Cardiac muscle cell (in vitro differentiated cells and primary cell): ENCODE data around the gene PLD6. TPM values are rescaled to one million over a fixed set of nuclear protein-coding genes. Genes with fewer than 3 reads are reported as not detected.

Experiments used
- DNase-seq, 2 donors: peaks; one replicate each; pipeline versions ENCODE4 v3.0.0 to v3.0.0-alpha.2; 2010 to 2017; ENCODE audit warnings: low read depth in 1 of 2, low spot score in 1 of 2
- H3K27ac ChIP-seq: fragments of 200-600 bp; sonication (generic); 2 replicates; pipeline ENCODE4 v1.5.1; 2016
- H3K27me3 ChIP-seq: fragments of 200-600 bp; sonication (generic); 2 replicates; pipeline ENCODE4 v1.6.0; 2016; ENCODE audit warnings: control low read depth
- H3K36me3 ChIP-seq: fragments of 200-600 bp; sonication (generic); 2 replicates; pipeline ENCODE4 v1.5.1; 2016; ENCODE audit warnings: control low read depth
- H3K4me1 ChIP-seq: fragments of 200-600 bp; sonication (generic); 2 replicates; pipeline ENCODE4 v1.8.1; 2017; ENCODE audit warnings: low read depth, mild to moderate bottlenecking, mixed run types
- H3K4me3 ChIP-seq: fragments of 200-600 bp; sonication (generic); 2 replicates; pipeline ENCODE4 v1.5.1; 2016; ENCODE audit warnings: mild to moderate bottlenecking
- H3K9me3 ChIP-seq: fragments of 200-600 bp; sonication (generic); 2 replicates; pipeline ENCODE4 v1.5.1; 2017; ENCODE audit warnings: low read depth, mild to moderate bottlenecking, control low read depth
- CTCF ChIP-seq: IDR thresholded peaks from 2 replicates; pipeline ENCODE4 v1.5.1; 2012; ENCODE audit warnings: low read depth, mild to moderate bottlenecking, low read length
- polyA plus RNA-seq: library from polyadenylated mRNA; unstranded; fragments of >200 nt; fragmentation: Nextera tagmentation; extraction: Ambion mirVana; gene quantifications from 2 replicates; pipeline ENCODE4 v1.2.1, GENCODE V29; 2016
- total RNA-seq: library from RNA; depleted of rRNA; stranded (reverse); fragments of >200 nt; gene quantifications from 2 replicates; pipeline ENCODE4 v1.2.3, GENCODE V29; 2016

Gene PLD6
- total and polyA plus RNA-seq, 2 experiments from 2014 or later, result 0.51 to 1.1 TPM

GRCh38 chr17:17225901-17226300 lies 19.8 kb upstream of the PLD6 start:
- no peak overlapping the region for H3K27ac ChIP-seq
- H3K36me3 ChIP-seq, result peaks cover 35% of the 10 kb centered on the region
- H3K4me1 ChIP-seq, result no peaks in the 10 kb centered on the region
- no peak overlapping the region for H3K4me3 ChIP-seq
- no peak for DNase-seq
- H3K27me3 ChIP-seq, result no peaks in the 10 kb centered on the region
- H3K9me3 ChIP-seq, result no peaks in the 10 kb centered on the region
- TF ChIP-seq CTCF, result no peak

- Histone ChIP-seq H3K4me3 (no peak overlapping the region), H3K27me3 (no peaks in the 10 kb centered on the region), H3K36me3 (peaks cover 33% of the 10 kb centered on the region), H3K4me1 (no peaks in the 10 kb centered on the region), H3K9me3 (no peaks in the 10 kb centered on the region), H3K27ac (no peak overlapping the region)
- TF ChIP-seq CTCF, result no peak
- DNase-seq, result no peak
These were observed 18.0 kb upstream of the PLD6 start for GRCh38 chr17:17224137-17224536.

GRCh38 chr17:17223736-17224135 lies 17.6 kb upstream of the PLD6 start:
- DNase-seq, result no peak
- TF ChIP-seq CTCF, result no peak
- Histone ChIP-seq H3K36me3 (peaks cover 37% of the 10 kb centered on the region), H3K27me3 (no peaks in the 10 kb centered on the region), H3K9me3 (no peaks in the 10 kb centered on the region), H3K4me3 (no peak overlapping the region), H3K4me1 (no peaks in the 10 kb centered on the region), H3K27ac (no peak overlapping the region)

GRCh38 chr17:17221329-17221728 lies 15.2 kb upstream of the PLD6 start:
- H3K27ac ChIP-seq, result no peak overlapping the region
- no peaks in the 10 kb centered on the region for H3K9me3 ChIP-seq
- no peaks in the 10 kb centered on the region for H3K4me1 ChIP-seq
- no peaks in the 10 kb centered on the region for H3K27me3 ChIP-seq
- DNase-seq, result no peak
- peaks cover 39% of the 10 kb centered on the region for H3K36me3 ChIP-seq
- no peak overlapping the region for H3K4me3 ChIP-seq
- TF ChIP-seq CTCF, result no peak

GRCh38 chr17:17220529-17220928 lies 14.4 kb upstream of the PLD6 start:
- no peak overlapping the region for H3K4me3 ChIP-seq
- H3K27me3 ChIP-seq, result no peaks in the 10 kb centered on the region
- no peaks in the 10 kb centered on the region for H3K4me1 ChIP-seq
- H3K36me3 ChIP-seq, result peaks cover 34% of the 10 kb centered on the region
- H3K9me3 ChIP-seq, result no peaks in the 10 kb centered on the region
- no peak overlapping the region for H3K27ac ChIP-seq
- DNase-seq, result no peak
- TF ChIP-seq CTCF, result no peak

- no peaks in the 10 kb centered on the region for H3K27me3 ChIP-seq
- H3K9me3 ChIP-seq, result no peaks in the 10 kb centered on the region
- H3K36me3 ChIP-seq, result peaks cover 36% of the 10 kb centered on the region
- no peaks in the 10 kb centered on the region for H3K4me1 ChIP-seq
- H3K27ac ChIP-seq, result no peak overlapping the region
- H3K4me3 ChIP-seq, result no peak overlapping the region
- TF ChIP-seq CTCF, result no peak
- DNase-seq, result no peak
These were observed 11.9 kb upstream of the PLD6 start for GRCh38 chr17:17217995-17218394.
